Measurements from ENCODE around the gene KRTAP5-8.
"Not testable (repeated sequence)": the region's sequence is repeated elsewhere in the genome, so short reads cannot be mapped to it uniquely, and the experiment has no call there.

KRTAP5-8 gene

DNA sequence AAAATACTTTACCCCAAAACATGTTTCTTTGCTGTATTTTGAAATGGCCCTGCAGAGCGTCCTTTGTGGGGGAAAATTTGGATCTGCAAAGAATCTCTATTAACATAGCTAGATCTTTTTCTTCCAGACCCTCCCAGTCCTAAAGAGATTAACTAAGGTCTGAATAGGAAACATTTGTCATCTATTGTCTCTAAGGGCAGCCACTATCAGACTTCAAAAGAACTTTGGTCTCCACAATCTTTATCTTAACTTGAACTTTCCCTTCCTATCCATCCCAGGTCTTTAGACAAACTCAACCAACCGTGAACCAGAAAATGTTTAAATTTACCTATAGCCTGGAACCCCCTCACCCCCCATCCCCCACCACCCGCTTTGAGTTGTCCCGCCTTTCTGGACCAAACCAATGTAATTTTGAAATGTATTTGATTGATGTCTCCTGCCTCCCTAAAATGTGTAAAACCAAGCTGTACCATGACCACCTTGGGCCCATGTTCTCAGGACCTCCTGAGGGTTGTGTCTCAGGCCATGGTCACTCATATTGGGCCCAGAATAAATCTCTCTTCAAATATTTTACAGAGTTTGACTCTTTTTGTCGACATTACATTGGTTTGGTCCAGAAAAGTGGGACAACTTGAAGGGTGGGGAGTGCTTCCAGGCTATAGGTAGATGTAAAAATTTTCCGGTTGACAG, 6.8 kb downstream of the KRTAP5-8 start:
- no peak for DNase-seq

DNA sequence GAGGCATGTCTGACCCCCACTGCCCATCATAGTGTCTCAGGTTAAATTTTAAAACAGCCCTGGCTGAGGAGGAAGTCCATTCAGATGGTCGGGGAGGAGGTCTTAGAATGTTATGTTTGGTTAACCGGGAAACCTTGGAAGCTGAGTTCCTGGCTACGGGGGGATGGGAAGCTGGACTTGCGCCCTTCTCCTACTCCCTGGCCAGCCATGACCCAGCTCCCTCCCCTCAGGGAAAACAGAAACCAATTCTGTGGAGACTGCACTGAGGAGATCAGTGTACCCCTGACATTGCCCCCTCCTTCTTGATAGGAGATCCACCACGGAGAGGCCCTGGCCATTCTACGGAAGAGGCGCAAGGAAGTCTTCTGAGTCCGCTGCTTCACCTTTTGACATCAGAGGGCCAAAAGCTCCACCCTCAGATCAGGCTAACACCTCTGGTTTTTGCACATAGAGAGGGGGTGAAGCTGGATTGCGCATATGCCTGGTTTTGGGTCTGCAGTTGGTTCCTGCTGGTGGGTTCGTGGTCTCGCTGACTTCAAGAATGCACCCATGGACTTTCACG, 7.7 kb downstream of the KRTAP5-8 start:
- no peak for DNase-seq

DNA sequence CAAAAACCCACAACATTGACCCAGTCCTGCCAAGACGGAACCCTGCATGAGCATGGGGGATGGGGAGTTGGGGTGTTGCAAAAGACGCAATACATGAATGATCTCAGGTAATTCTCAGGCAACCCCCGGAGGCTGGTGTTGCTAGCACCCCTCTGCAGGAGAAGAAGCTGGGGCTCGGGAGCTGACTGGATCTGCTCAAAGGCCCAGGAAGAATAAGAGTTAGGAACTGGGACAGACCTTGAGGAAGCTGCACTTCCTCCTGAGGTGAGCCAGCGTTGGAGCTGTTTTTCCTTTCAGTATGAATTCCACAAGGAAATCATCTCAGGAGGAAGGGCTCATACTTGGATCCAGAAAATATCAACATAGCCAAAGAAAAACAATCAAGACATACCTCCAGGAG, 10.3 kb downstream of the KRTAP5-8 start, which contains the start of gene KRTAP5-9:
KRTAP5-9 (plus strand) TSS at position 301 of the 400 bp plus-strand sequence. CDS start 238 bp downstream, outside the sequence.
- no peak for DNase-seq

DNA sequence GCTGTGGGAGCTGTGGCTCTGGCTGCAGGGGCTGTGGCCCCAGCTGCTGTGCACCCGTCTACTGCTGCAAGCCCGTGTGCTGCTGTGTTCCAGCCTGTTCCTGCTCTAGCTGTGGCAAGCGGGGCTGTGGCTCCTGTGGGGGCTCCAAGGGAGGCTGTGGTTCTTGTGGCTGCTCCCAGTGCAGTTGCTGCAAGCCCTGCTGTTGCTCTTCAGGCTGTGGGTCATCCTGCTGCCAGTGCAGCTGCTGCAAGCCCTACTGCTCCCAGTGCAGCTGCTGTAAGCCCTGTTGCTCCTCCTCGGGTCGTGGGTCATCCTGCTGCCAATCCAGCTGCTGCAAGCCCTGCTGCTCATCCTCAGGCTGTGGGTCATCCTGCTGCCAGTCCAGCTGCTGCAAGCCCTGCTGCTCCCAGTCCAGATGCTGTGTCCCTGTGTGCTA, 10.9 kb downstream of the KRTAP5-8 start:
- DNase-seq: no peak

GRCh38 chr11:71551711-71552110, 13.9 kb downstream of the KRTAP5-8 start:
- no peak for DNase-seq

DNA sequence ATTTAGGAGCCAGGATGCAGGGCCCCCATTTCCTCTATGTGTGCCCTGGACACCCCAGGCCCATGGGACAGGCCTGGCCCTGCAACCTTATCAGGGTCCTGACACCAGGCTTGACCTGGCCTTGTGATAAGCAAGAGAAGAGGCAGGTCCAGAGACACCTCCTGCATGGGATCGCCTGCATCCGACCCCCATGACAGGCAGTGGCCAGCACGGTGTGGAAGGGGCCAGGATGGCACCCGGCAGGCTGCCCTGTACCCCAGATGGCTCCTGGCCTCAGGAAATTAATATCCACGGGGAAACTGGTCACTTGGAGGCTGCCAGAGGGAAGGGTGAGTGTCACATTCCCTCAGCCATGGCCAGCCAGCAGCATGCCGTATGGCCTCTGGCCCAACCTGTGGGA, 17.2 kb downstream of the KRTAP5-8 start:
- DNase-seq: no peak

GRCh38 chr11:71555508-71555907, 17.7 kb downstream of the KRTAP5-8 start:
- no peak for DNase-seq

GRCh38 chr11:71556018-71556417, 18.2 kb downstream of the KRTAP5-8 start:
- DNase-seq: no peak

DNA sequence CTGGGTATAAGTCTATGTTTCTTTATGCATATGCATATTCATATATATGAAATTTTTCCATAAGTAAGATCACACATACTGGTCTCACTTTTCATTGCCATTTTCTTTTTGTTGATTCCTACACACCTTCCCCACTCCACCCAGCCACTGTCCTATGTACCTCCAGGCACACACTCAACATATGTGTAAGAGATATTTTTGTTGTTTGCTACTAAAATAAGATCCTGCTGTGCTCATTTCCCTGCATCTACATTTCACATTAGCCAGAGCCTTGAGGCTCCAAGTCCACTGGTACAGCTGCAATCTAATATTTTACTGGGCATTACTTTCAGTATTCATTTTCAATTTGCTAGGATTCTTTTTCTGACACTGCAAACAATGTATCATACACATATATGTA, 19.4 kb downstream of the KRTAP5-8 start:
- DNase-seq: no peak

DNA sequence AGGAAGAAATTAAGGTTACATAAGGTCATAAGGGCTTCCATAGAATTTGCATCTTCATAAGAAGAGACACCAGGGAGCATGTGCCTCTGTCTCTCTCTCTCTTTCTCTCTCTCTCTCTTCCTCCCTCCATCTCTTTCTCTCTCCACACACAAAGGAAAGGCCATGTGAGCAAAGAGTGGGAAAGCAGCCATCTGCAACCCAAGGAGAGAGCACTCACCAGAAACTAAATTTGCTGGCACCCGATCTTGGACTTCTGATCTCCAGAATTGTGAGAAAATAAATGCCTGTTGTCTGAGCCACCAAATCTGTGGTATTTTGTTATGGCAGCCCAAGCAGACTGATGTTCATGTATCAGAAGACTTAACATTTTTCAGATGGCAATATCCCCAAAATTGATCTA, 21.2 kb downstream of the KRTAP5-8 start:
- no peak for DNase-seq

DNA sequence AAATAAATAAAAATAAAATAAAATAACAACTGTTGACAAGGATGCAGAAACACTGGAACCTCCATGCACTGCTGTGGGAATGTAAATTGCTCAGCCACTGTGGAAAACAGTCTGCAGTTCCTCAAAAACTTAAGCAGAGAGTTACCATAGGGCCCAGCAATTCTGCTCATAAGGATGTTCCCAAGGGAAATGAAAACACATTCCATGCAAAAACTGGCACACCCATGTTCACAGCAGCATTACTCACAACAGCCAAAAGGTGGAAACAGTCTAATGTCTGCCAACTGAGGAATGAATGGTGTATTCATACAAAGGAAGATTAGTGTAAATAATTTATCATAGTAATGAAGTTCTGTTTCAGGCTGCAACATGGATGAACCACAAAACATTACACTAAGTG, 24.3 kb downstream of the KRTAP5-8 start:
- no peak for DNase-seq

- DNase-seq: no peak
Observed at GRCh38 chr11:71563406-71563805, 25.6 kb downstream of the KRTAP5-8 start.

DNA sequence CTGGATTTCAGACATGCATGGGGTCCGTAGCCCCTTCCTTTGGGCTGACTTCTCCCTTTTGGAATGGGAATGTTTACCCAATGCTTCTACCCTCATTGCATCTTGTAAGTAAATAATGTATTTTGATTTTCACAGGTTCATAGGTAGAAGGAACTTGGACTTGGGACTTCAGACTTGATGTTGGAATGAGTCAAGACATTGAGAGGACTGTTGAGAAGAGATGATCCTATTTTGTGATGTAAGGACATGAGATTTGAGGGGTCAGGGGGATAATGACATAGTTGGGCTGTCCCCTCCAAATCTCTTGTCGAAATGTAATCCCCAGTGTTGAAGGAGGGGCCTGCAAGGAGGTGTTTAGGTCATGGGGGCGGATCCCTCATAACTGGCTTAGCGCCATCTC, 26.6 kb downstream of the KRTAP5-8 start:
- no peak for DNase-seq

DNA sequence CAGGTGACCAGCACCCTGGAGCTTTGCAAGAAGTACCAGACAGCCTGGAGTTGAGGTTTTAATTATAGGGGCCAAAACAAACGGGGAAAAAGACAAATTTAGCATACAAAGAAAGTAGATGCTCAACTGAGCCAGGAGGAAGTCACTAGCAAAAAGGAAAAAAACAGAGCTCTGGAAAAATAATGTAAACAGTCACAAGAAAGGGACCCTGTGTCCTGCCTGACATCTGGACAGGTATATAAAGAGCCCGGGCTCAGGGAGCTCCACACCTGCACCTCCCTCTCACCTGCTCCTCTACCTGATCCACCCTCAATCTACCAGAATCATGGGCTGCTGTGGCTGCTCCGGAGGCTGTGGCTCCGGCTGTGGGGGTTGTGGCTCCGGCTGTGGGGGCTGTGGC, 27.4 kb downstream of the KRTAP5-8 start, which contains the start of gene KRTAP5-10:
KRTAP5-10 (plus strand) TSS at position 301 of the 400 bp plus-strand sequence; CDS start at position 326, 25 bp downstream.
- no peak for DNase-seq

- no peak for DNase-seq
Observed at GRCh38 chr11:71566081-71566620, 28.3 kb downstream of the KRTAP5-8 start.

DNA sequence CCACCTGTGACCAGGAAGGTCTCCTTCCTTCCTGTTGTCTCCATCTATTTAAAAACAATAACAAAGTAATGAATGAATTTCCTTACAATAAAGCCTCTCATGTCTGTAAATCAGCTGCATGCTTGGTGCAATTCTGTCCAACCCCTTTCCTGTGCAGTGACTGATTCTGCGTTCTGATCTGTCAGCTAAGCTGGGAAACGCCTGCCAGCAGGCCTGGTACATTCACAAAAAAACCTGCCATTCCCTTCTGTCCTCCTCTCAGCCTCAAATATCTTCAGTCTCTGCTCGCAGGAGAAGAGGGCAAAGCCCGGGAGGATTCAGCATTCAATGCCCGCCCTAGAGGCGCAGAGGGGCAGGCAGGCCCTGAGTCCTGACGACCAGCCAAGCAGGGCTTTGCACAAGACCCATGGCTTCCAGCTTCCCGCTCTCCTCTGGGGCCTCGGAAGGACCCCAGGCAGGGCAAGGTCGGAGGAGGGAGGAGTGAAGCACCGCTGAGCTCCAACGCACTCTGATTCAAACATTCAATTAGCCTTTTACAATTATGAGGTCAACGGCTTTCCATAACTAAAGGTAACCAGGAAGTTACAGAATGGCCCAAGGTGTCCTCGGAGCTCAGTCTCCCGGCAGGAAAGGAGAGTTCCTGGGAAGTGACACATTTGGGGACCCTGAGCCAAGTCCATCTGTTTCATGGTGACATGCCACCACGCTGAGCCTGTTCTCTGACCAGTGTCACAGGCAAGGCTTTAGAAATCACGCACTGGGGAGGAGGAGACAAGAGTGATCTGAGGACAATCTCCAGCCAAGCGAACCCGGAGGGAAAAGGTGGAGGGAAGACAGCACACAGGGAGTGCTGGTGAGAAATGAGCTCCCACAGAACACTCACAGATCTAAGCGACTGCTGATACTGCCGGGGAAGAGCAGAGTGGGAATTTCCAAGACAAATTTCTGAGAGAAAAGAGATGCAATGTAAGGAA, 29.1 kb downstream of the KRTAP5-8 start:
- not testable (repeated sequence) for DNase-seq

DNA sequence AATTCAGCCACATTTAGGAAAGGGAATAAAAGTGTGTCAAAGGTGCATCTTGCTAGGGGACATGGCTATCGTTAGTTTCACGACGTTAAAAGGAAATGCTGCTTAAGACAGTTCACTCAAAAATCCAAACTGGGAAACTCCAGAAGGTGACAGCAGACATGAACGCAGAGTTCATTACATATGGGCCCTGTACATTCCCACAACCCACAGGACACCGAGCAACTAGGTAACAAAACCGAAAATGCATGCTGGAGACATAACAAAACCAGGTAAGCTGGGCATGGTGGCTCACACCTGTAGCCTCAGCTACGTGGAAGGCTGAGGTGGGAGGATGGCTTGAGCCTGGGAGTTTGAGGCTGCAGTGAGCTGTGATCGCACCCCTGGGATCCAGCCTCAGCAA, 29.8 kb downstream of the KRTAP5-8 start:
- DNase-seq: not testable (repeated sequence)

DNA sequence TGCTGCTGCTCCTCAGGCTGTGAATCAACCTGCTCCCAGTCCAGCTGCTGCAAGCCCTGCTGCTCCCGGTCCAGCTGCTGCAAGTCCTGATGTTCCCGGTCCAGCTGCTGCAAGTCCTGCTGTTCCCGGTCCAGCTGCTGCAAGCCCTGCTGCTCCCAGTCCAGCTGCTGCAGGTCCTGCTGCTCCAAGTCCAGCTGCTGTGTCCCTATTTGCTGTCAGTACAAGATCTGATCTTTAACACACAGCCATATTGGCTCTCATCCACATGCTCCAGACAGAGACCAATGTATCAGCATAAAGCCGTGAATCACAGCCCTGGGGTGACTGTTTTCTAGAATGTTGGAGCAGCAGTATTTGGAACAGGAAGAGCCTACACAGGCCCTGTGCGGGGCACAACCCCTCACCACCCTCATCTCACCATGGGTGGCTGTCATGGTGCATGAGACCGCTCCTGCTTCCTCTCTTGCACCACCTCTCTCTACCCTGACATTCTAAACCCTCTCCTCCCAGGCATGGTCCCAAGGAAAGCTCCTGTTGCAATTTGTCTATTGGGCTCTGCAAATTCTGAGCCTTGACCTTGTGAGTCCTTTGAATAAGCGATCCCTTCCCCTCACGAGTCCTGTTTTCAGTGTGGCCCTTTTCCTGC, 31.0 kb downstream of the KRTAP5-8 start:
- no peak for DNase-seq

GRCh38 chr11:71571101-71571850, 33.5 kb downstream of the KRTAP5-8 start:
- DNase-seq: not testable (repeated sequence)

GRCh38 chr11:71572811-71573210, 35.0 kb downstream of the KRTAP5-8 start:
- DNase-seq: no peak

DNA sequence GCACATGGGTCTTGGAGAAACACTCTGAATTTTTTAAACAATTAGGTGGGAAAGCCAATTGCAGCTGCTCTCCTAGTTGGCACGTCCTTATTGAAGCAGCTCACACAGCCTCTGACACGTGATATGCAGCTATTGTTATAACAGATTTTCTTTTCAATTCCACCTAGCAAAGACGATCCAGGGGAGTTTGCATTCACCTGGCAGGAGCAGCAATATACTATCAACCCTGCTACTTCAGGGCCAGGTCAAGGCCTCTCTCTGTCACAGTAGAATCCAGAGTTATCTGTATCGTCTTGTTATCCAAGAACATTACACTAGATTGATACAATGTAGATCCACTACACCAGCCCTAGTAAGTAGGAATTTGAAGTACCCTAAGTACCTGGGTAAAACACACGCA, 36.6 kb downstream of the KRTAP5-8 start:
- DNase-seq: no peak
